Neural progenitor cell (in vitro differentiated cells): ENCODE measurements around the gene SULT1C3. TPM values are rescaled to one million over a fixed set of nuclear protein-coding genes. Genes with fewer than 3 reads are reported as not detected.

Source experiments
- DNase-seq: peaks from one replicate; pipeline ENCODE4 v3.0.0-alpha.2; 2016; ENCODE audit warnings: low spot score
- H2AFZ ChIP-seq: fragments of 200-600 bp; sonication (generic); replicated peaks from 2 replicates; pipeline ENCODE4 v1.6.1; 2016; ENCODE audit warnings: antibody characterized with exemption
- H3F3A ChIP-seq: fragments of 200-600 bp; sonication (generic); 2 replicates; pipeline ENCODE4 v1.6.1; 2016; ENCODE audit warnings: antibody characterized with exemption, low read depth
- H3K27ac ChIP-seq: fragments of 200-600 bp; sonication (generic); 2 replicates; pipeline ENCODE4 v1.5.1; 2016; ENCODE audit warnings: mild to moderate bottlenecking
- H3K27me3 ChIP-seq: fragments of 200-600 bp; sonication (generic); 2 replicates; pipeline ENCODE4 v1.6.1; 2016; ENCODE audit warnings: mild to moderate bottlenecking, moderate library complexity
- H3K36me3 ChIP-seq: fragments of 200-600 bp; sonication (generic); 2 replicates; pipeline ENCODE4 v1.5.1; 2016
- H3K4me1 ChIP-seq: fragments of 200-600 bp; sonication (generic); 2 replicates; pipeline ENCODE4 v1.6.1; 2016; ENCODE audit warnings: mixed run types
- H3K4me2 ChIP-seq: fragments of 200-600 bp; sonication (generic); 2 replicates; pipeline ENCODE4 v1.6.1; 2016
- H3K4me3 ChIP-seq: fragments of 200-600 bp; sonication (generic); 2 replicates; pipeline ENCODE4 v1.5.1; 2016
- H3K79me2 ChIP-seq: fragments of 200-600 bp; sonication (generic); 2 replicates; pipeline ENCODE4 v1.6.1; 2016; ENCODE audit warnings: low read depth
- H3K9ac ChIP-seq: fragments of 200-600 bp; sonication (generic); 2 replicates; pipeline ENCODE4 v1.6.1; 2016
- H3K9me3 ChIP-seq: fragments of 200-600 bp; sonication (generic); 2 replicates; pipeline ENCODE4 v1.5.1; 2016; ENCODE audit warnings: low read depth
- H4K20me1 ChIP-seq: fragments of 200-600 bp; sonication (generic); 2 replicates; pipeline ENCODE4 v1.6.1; 2016; ENCODE audit warnings: low read depth
- H3K27ac Mint-ChIP-seq: 3 replicates; pipeline ENCODE4 v1.8.0; 2021; ENCODE audit warnings: mixed read lengths
- H3K27me3 Mint-ChIP-seq: 2 replicates; pipeline ENCODE4 v1.8.0; 2022; ENCODE audit warnings: low read depth, mild to moderate bottlenecking, inconsistent platforms, moderate library complexity, mixed read lengths; ENCODE audit not compliant: insufficient read depth
- H3K36me3 Mint-ChIP-seq: 3 replicates; pipeline ENCODE4 v1.8.0; 2021; ENCODE audit warnings: mixed read lengths
- H3K4me1 Mint-ChIP-seq: 3 replicates; pipeline ENCODE4 v1.8.0; 2021; ENCODE audit warnings: mixed read lengths
- H3K4me3 Mint-ChIP-seq: 3 replicates; pipeline ENCODE4 v1.8.0; 2021; ENCODE audit warnings: mild to moderate bottlenecking, moderate library complexity, mixed read lengths
- H3K9me3 Mint-ChIP-seq: 3 replicates; pipeline ENCODE4 v1.8.0; 2020; ENCODE audit warnings: mixed read lengths
- CTCF ChIP-seq: fragments of 200-600 bp; sonication (generic); IDR thresholded peaks from 2 replicates; pipeline ENCODE4 v1.5.1; 2017; ENCODE audit warnings: antibody characterized with exemption, mild to moderate bottlenecking
- EZH2 ChIP-seq: fragments of 200-600 bp; sonication (generic); IDR thresholded peaks from 2 replicates; pipeline ENCODE4 v1.6.1; 2017; ENCODE audit warnings: antibody characterized with exemption, mild to moderate bottlenecking, moderate library complexity
- EZH2phosphoT487 ChIP-seq: fragments of 200-600 bp; sonication (generic); IDR thresholded peaks from 2 replicates; pipeline ENCODE4 v1.6.1; 2017; ENCODE audit warnings: antibody characterized with exemption
- total RNA-seq: library from RNA; depleted of rRNA; stranded (reverse); fragments of >200 nt; gene quantifications from 2 replicates; pipeline ENCODE4 v1.2.3, GENCODE V29; 2015; ENCODE audit warnings: low replicate concordance

SULT1C3 gene
- total RNA-seq, 1 donor from 2014 or later: not detected

- Histone ChIP-seq H3K9me3 (no peaks in the 10 kb centered on the region), H3K4me3 (no peak overlapping the region), H3K9ac (no peak overlapping the region), H4K20me1 (no peaks in the 10 kb centered on the region), H3K36me3 (no peaks in the 10 kb centered on the region), H3K4me2 (no peak overlapping the region), H3K27ac (no peak overlapping the region), H3K4me1 (no peaks in the 10 kb centered on the region), H3K27me3 (no peaks in the 10 kb centered on the region), H2AFZ (no peak overlapping the region), H3K79me2 (no peaks in the 10 kb centered on the region), H3F3A (no peaks in the 10 kb centered on the region)
- H3K9me3 Mint-ChIP-seq: peaks cover 18% of the 10 kb centered on the region
- H3K36me3 Mint-ChIP-seq: no peaks in the 10 kb centered on the region
- H3K4me3 Mint-ChIP-seq: no peak overlapping the region
- H3K4me1 Mint-ChIP-seq: no peaks in the 10 kb centered on the region
- no peak for DNase-seq
- H3K27me3 Mint-ChIP-seq: no peaks in the 10 kb centered on the region
- no peak overlapping the region for H3K27ac Mint-ChIP-seq
- TF ChIP-seq EZH2 (no peak), EZH2phosphoT487 (no peak), CTCF (no peak)
Measured at GRCh38 chr2:108220191-108220590, 19.6 kb upstream of the SULT1C3 start.

GRCh38 chr2:108220942-108221541, 18.7 kb upstream of the SULT1C3 start:
- Histone ChIP-seq H3K9me3 (no peaks in the 10 kb centered on the region), H3K79me2 (no peaks in the 10 kb centered on the region), H4K20me1 (no peaks in the 10 kb centered on the region), H3K36me3 (no peaks in the 10 kb centered on the region), H3K4me2 (no peak overlapping the region), H3K27me3 (no peaks in the 10 kb centered on the region), H3K4me3 (no peak overlapping the region), H3K9ac (no peak overlapping the region), H3K4me1 (no peaks in the 10 kb centered on the region), H3F3A (no peaks in the 10 kb centered on the region), H2AFZ (no peak overlapping the region), H3K27ac (no peak overlapping the region)
- TF ChIP-seq EZH2phosphoT487 (no peak), CTCF (no peak)
- Mint-ChIP-seq H3K9me3 (peaks cover 18% of the 10 kb centered on the region), H3K36me3 (no peaks in the 10 kb centered on the region), H3K27me3 (no peaks in the 10 kb centered on the region), H3K4me3 (no peak overlapping the region), H3K4me1 (no peaks in the 10 kb centered on the region), H3K27ac (no peak overlapping the region)
- DNase-seq: no peak

DNA sequence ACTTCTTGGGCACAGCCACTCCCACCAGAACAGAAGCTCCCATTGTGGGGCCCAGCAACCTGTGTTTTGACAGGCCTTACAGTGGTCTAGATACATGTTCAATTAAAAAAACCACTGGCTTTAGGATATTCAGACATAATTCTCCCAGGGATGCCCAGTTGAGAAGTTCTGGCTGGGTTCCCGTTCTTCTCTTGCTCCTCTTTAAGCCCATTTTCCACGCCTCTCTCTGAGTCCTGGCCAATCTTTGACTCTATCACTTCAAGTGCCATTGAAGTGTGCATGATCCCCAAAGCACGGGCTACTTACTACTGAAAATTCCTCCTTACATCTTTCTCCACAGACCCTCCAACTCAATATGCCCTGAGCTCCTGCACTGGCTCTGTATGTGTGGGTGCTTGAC, 17.5 kb upstream of the SULT1C3 start:
- H3K9ac ChIP-seq: no peak overlapping the region
- no peak for DNase-seq
- no peak overlapping the region for H3K27ac Mint-ChIP-seq
- no peaks in the 10 kb centered on the region for H3K9me3 ChIP-seq
- H3K4me1 ChIP-seq: no peaks in the 10 kb centered on the region
- H3K4me3 ChIP-seq: no peak overlapping the region
- no peaks in the 10 kb centered on the region for H3K36me3 ChIP-seq
- H3K27me3 ChIP-seq: no peaks in the 10 kb centered on the region
- H3K4me3 Mint-ChIP-seq: no peak overlapping the region
- peaks cover 18% of the 10 kb centered on the region for H3K9me3 Mint-ChIP-seq
- no peaks in the 10 kb centered on the region for H3F3A ChIP-seq
- TF ChIP-seq EZH2phosphoT487 (no peak), CTCF (no peak), EZH2 (no peak)
- H3K27ac ChIP-seq: no peak overlapping the region
- no peaks in the 10 kb centered on the region for H3K36me3 Mint-ChIP-seq
- no peak overlapping the region for H2AFZ ChIP-seq
- no peaks in the 10 kb centered on the region for H3K4me1 Mint-ChIP-seq
- no peaks in the 10 kb centered on the region for H3K79me2 ChIP-seq
- H4K20me1 ChIP-seq: no peaks in the 10 kb centered on the region
- H3K27me3 Mint-ChIP-seq: no peaks in the 10 kb centered on the region
- no peak overlapping the region for H3K4me2 ChIP-seq
